IPS-15b (cell line): ENCODE data around the gene TMPRSS6.

Source experiments
- H3K27me3 ChIP-seq: one replicate; pipeline ENCODE4 v1.6.1; 2013; ENCODE audit warnings: low read length; ENCODE audit not compliant: control insufficient read depth, insufficient read depth
- H3K36me3 ChIP-seq: one replicate; pipeline ENCODE4 v1.6.1; 2013; ENCODE audit warnings: low read length; ENCODE audit not compliant: control insufficient read depth, insufficient read depth
- H3K4me1 ChIP-seq: one replicate; pipeline ENCODE4 v1.6.1; 2013; ENCODE audit warnings: mild to moderate bottlenecking, low read length; ENCODE audit not compliant: control insufficient read depth, insufficient read depth
- H3K4me3 ChIP-seq: one replicate; pipeline ENCODE4 v1.5.1; 2013; ENCODE audit warnings: low read depth, low read length
- H3K9ac ChIP-seq: one replicate; pipeline ENCODE4 v1.6.1; 2013; ENCODE audit warnings: low read depth, mild to moderate bottlenecking, low read length
- H3K9me3 ChIP-seq: one replicate; pipeline ENCODE4 v1.6.1; 2013; ENCODE audit warnings: mild to moderate bottlenecking, low read length; ENCODE audit not compliant: control insufficient read depth, insufficient read depth

TMPRSS6 gene

DNA sequence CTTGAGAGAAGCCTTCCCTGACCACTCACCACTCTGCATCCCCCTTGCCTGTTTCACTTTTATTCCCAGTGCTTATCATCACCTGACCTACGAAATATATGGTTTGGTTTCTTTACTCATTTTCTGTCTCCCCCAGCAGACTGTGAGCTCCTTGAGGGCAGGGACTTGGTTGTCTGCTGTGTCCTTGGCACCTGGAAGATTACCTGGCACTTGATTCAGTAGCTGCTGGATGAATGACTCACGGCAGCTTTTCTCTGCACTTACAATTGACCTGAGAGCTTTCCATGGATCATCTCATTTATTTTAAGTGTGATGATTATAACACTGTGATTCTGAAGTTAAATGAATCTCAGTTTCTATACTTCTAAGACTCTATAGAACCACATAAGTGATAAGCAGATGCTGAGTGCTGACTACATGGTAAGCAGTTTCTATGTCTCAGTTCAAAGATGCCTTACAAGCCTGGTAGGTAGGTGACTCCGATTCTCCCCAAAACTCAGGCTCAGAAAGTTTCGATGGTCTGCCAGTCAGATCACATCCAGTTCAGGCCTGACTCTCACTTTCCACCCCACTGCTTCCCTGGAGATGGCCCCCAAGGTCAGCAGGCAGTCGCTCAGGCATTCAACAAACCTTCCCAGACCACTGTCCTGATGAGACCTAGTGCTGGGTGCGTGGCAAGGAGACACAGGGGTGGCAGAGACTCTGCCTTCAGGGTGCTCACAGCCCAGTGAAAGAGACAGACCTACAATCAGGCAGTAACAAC lies 28.6 kb upstream of the TMPRSS6 start:
- Histone ChIP-seq H3K9me3 (no peaks in the 10 kb centered on the region), H3K27me3 (no peaks in the 10 kb centered on the region), H3K36me3 (no peaks in the 10 kb centered on the region)

GRCh38 chr22:37137131-37137530 lies 27.6 kb upstream of the TMPRSS6 start:
- Histone ChIP-seq H3K9me3 (no peaks in the 10 kb centered on the region), H3K27me3 (no peaks in the 10 kb centered on the region), H3K4me1 (no peaks in the 10 kb centered on the region), H3K36me3 (no peaks in the 10 kb centered on the region), H3K9ac (no peak overlapping the region), H3K4me3 (no peak overlapping the region)

More for the DNA sequence above, 28.6 kb upstream of the TMPRSS6 start:
- no peaks in the 10 kb centered on the region for H3K4me1 ChIP-seq
- H3K4me3 ChIP-seq: no peak overlapping the region
- no peak overlapping the region for H3K9ac ChIP-seq

GRCh38 chr22:37135023-37135422 lies 25.5 kb upstream of the TMPRSS6 start:
- H3K27me3 ChIP-seq: no peaks in the 10 kb centered on the region
- H3K36me3 ChIP-seq: no peaks in the 10 kb centered on the region
- no peak overlapping the region for H3K4me3 ChIP-seq
- H3K4me1 ChIP-seq: no peaks in the 10 kb centered on the region
- H3K9me3 ChIP-seq: no peaks in the 10 kb centered on the region
- no peak overlapping the region for H3K9ac ChIP-seq

GRCh38 chr22:37133304-37134018 lies 23.9 kb upstream of the TMPRSS6 start:
- no peak overlapping the region for H3K9ac ChIP-seq
- no peaks in the 10 kb centered on the region for H3K9me3 ChIP-seq
- no peaks in the 10 kb centered on the region for H3K4me1 ChIP-seq
- no peaks in the 10 kb centered on the region for H3K27me3 ChIP-seq
- H3K36me3 ChIP-seq: no peaks in the 10 kb centered on the region
- H3K4me3 ChIP-seq: no peak overlapping the region

DNA sequence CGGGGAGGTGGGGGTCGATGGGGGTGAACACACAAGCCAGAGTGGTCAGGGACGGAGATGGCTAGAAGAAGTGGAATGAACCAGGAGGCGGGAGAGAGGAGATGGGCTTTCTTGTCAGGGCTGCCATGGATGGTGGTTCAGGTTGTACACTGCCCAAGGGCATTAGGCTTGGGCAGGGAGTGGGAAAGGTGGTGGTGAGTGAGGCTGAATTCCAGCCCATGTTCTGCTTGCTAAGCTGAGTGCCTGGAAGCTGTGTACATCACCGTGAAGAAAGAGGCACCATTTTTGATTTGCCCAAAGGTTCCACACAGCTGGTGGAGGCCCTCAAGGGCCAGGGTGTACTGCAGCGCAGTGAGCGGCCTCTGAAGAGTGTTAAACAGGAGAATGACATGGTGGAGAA lies 23.3 kb upstream of the TMPRSS6 start:
- Histone ChIP-seq H3K36me3 (no peaks in the 10 kb centered on the region), H3K9ac (no peak overlapping the region), H3K9me3 (no peaks in the 10 kb centered on the region), H3K4me3 (no peak overlapping the region), H3K27me3 (no peaks in the 10 kb centered on the region), H3K4me1 (no peaks in the 10 kb centered on the region)

DNA sequence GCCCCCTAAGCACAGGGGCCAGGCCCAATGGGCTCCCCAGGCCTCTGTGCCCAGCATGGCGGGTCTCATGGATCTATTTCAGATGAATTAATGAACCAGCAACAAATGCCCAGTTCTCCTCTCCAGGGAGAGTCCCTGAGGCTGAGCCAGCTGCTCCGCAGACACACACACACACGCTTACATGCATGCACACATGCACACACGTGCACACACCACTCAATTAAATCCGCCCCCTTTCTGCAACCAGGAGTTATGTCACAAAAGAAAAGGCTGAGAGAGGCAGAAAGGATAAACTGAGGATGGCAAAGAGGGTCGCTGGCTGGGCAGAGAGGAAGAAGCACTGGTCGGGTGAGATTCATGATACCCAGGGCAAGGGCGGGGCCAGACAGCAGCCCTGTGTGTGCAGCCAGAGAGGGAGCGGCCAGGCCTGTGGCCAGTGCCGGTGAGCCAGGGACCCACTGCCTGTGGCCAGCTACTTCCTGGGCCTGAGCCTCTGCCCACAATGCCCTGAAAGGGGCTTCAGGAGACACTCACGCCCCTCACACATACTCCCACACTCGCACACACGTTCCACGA lies 20.4 kb upstream of the TMPRSS6 start:
- no peak overlapping the region for H3K4me3 ChIP-seq
- no peak overlapping the region for H3K9ac ChIP-seq
- H3K27me3 ChIP-seq: no peaks in the 10 kb centered on the region
- no peaks in the 10 kb centered on the region for H3K36me3 ChIP-seq
- H3K9me3 ChIP-seq: no peaks in the 10 kb centered on the region
- no peaks in the 10 kb centered on the region for H3K4me1 ChIP-seq

GRCh38 chr22:37128555-37129281 lies 19.2 kb upstream of the TMPRSS6 start:
- Histone ChIP-seq H3K36me3 (no peaks in the 10 kb centered on the region), H3K27me3 (no peaks in the 10 kb centered on the region), H3K9ac (no peak overlapping the region), H3K4me1 (no peaks in the 10 kb centered on the region), H3K9me3 (no peaks in the 10 kb centered on the region), H3K4me3 (no peak overlapping the region)

- H3K27me3 ChIP-seq: no peaks in the 10 kb centered on the region
- H3K9me3 ChIP-seq: no peaks in the 10 kb centered on the region
- no peaks in the 10 kb centered on the region for H3K4me1 ChIP-seq
- H3K4me3 ChIP-seq: no peak overlapping the region
- H3K36me3 ChIP-seq: no peaks in the 10 kb centered on the region
- no peak overlapping the region for H3K9ac ChIP-seq
These were observed 17.9 kb upstream of the TMPRSS6 start for GRCh38 chr22:37127350-37127878.

GRCh38 chr22:37126882-37127281 lies 17.4 kb upstream of the TMPRSS6 start:
- Histone ChIP-seq H3K4me3 (no peak overlapping the region), H3K9ac (no peak overlapping the region), H3K4me1 (no peaks in the 10 kb centered on the region), H3K36me3 (no peaks in the 10 kb centered on the region), H3K9me3 (no peaks in the 10 kb centered on the region), H3K27me3 (no peaks in the 10 kb centered on the region)

DNA sequence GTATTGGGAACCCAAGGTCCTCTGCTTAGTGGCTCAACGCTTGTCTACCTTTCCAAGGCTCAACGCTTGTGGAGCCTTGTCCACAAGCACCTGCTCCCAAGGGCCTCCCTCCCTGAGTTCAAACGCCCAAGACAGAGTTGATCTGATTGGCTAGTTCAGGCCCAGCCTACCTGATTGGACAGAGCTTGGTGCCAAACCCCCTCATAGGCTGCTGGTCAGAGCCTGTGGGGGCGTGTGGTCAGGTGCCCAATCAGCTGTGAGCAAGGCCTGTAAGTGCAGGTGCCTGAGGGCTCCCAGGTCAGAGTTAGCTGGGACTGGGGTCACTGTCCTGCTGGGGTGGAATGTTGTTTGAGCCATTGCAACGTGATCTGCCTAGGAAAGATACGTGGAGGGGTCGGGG lies 16.9 kb upstream of the TMPRSS6 start:
- no peak overlapping the region for H3K9ac ChIP-seq
- H3K27me3 ChIP-seq: no peaks in the 10 kb centered on the region
- H3K4me1 ChIP-seq: no peaks in the 10 kb centered on the region
- no peak overlapping the region for H3K4me3 ChIP-seq
- H3K36me3 ChIP-seq: no peaks in the 10 kb centered on the region
- H3K9me3 ChIP-seq: no peaks in the 10 kb centered on the region

DNA sequence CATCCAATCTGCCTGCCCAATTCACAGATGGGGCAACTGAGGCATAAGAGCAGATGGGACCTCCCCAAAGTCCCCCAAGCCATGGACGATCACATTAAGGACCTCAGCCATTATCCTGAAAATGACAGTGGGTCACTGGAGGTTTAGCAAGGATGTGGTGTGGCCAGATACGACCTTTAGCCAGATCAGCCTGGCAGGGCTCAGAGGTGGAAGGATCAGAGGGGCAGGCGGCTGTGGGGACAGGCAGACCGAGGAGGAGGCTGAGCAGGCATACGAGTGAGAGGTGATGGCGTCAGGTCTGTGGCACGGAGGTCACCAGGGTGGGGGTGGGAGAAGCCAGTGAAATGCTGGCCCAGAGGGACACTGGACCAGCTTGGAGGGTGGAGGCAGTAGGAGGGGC lies 14.1 kb upstream of the TMPRSS6 start:
- H3K27me3 ChIP-seq: no peaks in the 10 kb centered on the region
- H3K4me1 ChIP-seq: no peaks in the 10 kb centered on the region
- H3K36me3 ChIP-seq: no peaks in the 10 kb centered on the region
- no peak overlapping the region for H3K9ac ChIP-seq
- no peak overlapping the region for H3K4me3 ChIP-seq
- H3K9me3 ChIP-seq: no peaks in the 10 kb centered on the region
